ENCODE results near the gene TRMT112. TPM values are rescaled to one million over a fixed set of nuclear protein-coding genes. Genes with fewer than 3 reads are reported as not detected.

TRMT112 gene
- total and polyA plus RNA-seq, 10 of the 15 experiments (the other 5 are each of a cell fraction or from before 2014, with no cell fraction given): 212 to 455 (median 308) TPM

GRCh38 chr11:64304316-64305072 lies 12.9 kb downstream of the TRMT112 start (continued):
- TF ChIP-seq, protein P1, sequence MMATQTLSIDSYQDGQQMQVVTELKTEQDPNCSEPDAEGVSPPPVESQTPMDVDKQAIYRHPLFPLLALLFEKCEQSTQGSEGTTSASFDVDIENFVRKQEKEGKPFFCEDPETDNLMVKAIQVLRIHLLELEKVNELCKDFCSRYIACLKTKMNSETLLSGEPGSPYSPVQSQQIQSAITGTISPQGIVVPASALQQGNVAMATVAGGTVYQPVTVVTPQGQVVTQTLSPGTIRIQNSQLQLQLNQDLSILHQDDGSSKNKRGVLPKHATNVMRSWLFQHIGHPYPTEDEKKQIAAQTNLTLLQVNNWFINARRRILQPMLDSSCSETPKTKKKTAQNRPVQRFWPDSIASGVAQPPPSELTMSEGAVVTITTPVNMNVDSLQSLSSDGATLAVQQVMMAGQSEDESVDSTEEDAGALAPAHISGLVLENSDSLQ (IDR thresholded peaks at IDR 0.05): peak; percentile 30
- TF ChIP-seq EZH2 (IDR thresholded peaks at IDR 0.05; ENCODE audit: borderline replicate concordance, control insufficient read depth, low read depth, low read length): no peak
- TF ChIP-seq RAD21 (IDR thresholded peaks at IDR 0.05; ENCODE audit: insufficient read depth, low read depth, low read length): peak; percentile 41
- TF ChIP-seq POLR2A (IDR thresholded peaks at IDR 0.05; ENCODE audit: low read depth, low read length): 0 out of 2 replicates have a peak, but pooled peaks have one; percentile 57
- TF ChIP-seq KDM1A (IDR thresholded peaks at IDR 0.05; ENCODE audit: borderline replicate concordance): no peak
- TF ChIP-seq NR2C2 (IDR thresholded peaks at IDR 0.05; ENCODE audit: borderline replicate concordance, control insufficient read depth, insufficient read length, low read depth): no peak
- peak; percentile 61; the same call in 1 of the 2 replicates for TF ChIP-seq MTA2 (IDR thresholded peaks at IDR 0.05; ENCODE audit: low read depth)
- TF ChIP-seq MTA3 (IDR thresholded peaks at IDR 0.05; ENCODE audit: borderline replicate concordance, low read length): no peak
- peak; percentile 51; the same call in 1 of the 2 replicates for TF ChIP-seq ATF7 (IDR thresholded peaks at IDR 0.05; ENCODE audit: low read depth)
- TF ChIP-seq ESRRA (IDR thresholded peaks at IDR 0.05; ENCODE audit: low read length): peak; percentile 100
- TF ChIP-seq, protein P2, sequence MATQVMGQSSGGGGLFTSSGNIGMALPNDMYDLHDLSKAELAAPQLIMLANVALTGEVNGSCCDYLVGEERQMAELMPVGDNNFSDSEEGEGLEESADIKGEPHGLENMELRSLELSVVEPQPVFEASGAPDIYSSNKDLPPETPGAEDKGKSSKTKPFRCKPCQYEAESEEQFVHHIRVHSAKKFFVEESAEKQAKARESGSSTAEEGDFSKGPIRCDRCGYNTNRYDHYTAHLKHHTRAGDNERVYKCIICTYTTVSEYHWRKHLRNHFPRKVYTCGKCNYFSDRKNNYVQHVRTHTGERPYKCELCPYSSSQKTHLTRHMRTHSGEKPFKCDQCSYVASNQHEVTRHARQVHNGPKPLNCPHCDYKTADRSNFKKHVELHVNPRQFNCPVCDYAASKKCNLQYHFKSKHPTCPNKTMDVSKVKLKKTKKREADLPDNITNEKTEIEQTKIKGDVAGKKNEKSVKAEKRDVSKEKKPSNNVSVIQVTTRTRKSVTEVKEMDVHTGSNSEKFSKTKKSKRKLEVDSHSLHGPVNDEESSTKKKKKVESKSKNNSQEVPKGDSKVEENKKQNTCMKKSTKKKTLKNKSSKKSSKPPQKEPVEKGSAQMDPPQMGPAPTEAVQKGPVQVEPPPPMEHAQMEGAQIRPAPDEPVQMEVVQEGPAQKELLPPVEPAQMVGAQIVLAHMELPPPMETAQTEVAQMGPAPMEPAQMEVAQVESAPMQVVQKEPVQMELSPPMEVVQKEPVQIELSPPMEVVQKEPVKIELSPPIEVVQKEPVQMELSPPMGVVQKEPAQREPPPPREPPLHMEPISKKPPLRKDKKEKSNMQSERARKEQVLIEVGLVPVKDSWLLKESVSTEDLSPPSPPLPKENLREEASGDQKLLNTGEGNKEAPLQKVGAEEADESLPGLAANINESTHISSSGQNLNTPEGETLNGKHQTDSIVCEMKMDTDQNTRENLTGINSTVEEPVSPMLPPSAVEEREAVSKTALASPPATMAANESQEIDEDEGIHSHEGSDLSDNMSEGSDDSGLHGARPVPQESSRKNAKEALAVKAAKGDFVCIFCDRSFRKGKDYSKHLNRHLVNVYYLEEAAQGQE (IDR thresholded peaks at IDR 0.05; ENCODE audit: low read depth, low read length): no peak
- no peak; the same call in 1 of the 2 replicates for TF ChIP-seq USF2 (IDR thresholded peaks at IDR 0.05; ENCODE audit: borderline replicate concordance, low read depth, low read length)
- 0 out of 3 replicates have a peak, but pooled peaks have one; percentile 9 for TF ChIP-seq POU2F2 (IDR thresholded peaks at IDR 0.05; ENCODE audit: borderline replicate concordance, low read depth, low read length)
- peak; percentile 95 for TF ChIP-seq NR2F1 (conservative IDR thresholded peaks at IDR 0.05)
- TF ChIP-seq JUND (IDR thresholded peaks at IDR 0.05; ENCODE audit: low read depth, low read length): no peak
- peak; percentile 93 for TF ChIP-seq NBN (IDR thresholded peaks at IDR 0.05)
- TF ChIP-seq, protein P3, sequence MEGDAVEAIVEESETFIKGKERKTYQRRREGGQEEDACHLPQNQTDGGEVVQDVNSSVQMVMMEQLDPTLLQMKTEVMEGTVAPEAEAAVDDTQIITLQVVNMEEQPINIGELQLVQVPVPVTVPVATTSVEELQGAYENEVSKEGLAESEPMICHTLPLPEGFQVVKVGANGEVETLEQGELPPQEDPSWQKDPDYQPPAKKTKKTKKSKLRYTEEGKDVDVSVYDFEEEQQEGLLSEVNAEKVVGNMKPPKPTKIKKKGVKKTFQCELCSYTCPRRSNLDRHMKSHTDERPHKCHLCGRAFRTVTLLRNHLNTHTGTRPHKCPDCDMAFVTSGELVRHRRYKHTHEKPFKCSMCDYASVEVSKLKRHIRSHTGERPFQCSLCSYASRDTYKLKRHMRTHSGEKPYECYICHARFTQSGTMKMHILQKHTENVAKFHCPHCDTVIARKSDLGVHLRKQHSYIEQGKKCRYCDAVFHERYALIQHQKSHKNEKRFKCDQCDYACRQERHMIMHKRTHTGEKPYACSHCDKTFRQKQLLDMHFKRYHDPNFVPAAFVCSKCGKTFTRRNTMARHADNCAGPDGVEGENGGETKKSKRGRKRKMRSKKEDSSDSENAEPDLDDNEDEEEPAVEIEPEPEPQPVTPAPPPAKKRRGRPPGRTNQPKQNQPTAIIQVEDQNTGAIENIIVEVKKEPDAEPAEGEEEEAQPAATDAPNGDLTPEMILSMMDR (IDR thresholded peaks at IDR 0.05 in 2 of 3, conservative IDR thresholded peaks at IDR 0.05 in 1 of 3; ENCODE audit: control insufficient read depth in 2 of 3, extremely low read depth in 1 of 3, insufficient read depth in 1 of 3, low read depth in 3 of 3, low read length in 3 of 3): peak; percentile 89 to 94 (median 93); a peak in 5 of 6 replicates
- TF ChIP-seq, protein P4, sequence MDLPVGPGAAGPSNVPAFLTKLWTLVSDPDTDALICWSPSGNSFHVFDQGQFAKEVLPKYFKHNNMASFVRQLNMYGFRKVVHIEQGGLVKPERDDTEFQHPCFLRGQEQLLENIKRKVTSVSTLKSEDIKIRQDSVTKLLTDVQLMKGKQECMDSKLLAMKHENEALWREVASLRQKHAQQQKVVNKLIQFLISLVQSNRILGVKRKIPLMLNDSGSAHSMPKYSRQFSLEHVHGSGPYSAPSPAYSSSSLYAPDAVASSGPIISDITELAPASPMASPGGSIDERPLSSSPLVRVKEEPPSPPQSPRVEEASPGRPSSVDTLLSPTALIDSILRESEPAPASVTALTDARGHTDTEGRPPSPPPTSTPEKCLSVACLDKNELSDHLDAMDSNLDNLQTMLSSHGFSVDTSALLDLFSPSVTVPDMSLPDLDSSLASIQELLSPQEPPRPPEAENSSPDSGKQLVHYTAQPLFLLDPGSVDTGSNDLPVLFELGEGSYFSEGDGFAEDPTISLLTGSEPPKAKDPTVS (IDR thresholded peaks at IDR 0.05; ENCODE audit: low read depth, low read length): no peak
- no peak for TF ChIP-seq FOS (IDR thresholded peaks at IDR 0.05; ENCODE audit: borderline replicate concordance, extremely low read depth, insufficient read length)

All from GM12878 (cell line).